ENCODE results near the gene HERC5.
A peak's percentile ranks its signal among the peaks of the same experiment; 100 is the strongest.
"Not testable (repeated sequence)": the region's sequence is repeated elsewhere in the genome, so short reads cannot be mapped to it uniquely, and the experiment has no call there.

Gene HERC5

DNA sequence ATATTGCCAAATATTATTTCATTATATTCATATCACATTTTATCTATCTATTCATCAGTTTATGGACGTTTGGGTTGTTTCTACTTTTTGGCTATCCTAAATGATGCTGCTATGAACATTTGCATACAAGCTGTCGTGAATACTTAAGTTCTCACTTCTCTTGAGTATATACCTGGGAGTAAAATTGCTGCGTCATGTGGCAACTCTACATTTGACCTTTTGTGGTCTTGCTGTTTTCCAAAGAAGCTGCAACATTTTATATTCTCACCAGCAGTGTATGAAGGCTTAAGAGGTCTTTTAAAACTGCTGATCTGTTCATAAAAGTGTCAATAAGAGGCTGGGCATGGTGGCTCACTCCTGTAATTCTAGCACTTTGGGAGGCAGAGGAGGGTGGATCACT is 60.9 kb downstream of the HERC5 start:
- DNase-seq (ENCODE audit: low spot score) (no peak), FAIRE-seq (no peak)

GRCh38 chr4:88518911-88519310 is 62.0 kb downstream of the HERC5 start:
- no peak for DNase-seq (ENCODE audit: low spot score)
- FAIRE-seq = no peak

DNA sequence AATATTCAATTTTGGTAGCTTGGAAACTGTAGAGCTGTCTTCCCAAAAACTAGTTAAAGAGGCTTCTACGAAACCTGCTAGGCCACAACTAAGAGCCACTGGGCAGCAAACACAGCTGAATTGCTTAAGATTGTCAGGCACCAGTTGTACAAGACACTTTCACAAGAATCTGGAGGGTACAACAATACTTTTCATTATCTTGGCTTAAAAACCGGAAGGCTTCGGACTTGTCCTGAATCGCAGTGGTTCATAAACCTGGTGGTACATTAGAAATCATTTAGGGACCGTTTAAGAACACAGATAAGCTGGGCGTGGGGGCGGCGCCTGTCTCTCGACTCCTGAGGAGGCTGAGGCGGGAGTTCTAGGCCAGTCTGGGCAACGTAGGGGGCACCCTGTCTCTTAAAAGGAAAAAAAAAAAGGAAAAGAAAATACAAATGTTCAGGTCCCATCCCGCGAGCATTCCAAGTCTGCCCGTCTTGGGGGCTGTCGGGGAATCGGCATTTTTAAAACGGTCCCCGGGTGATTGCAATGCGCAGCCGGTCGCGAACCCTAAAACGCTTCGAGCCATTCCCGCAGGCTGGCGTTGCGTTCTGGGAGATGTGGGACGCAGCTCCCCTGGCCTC is 65.9 kb downstream of the HERC5 start:
- FAIRE-seq = no peak
- DNase-seq (ENCODE audit: low spot score) = peak; percentile 5

DNA sequence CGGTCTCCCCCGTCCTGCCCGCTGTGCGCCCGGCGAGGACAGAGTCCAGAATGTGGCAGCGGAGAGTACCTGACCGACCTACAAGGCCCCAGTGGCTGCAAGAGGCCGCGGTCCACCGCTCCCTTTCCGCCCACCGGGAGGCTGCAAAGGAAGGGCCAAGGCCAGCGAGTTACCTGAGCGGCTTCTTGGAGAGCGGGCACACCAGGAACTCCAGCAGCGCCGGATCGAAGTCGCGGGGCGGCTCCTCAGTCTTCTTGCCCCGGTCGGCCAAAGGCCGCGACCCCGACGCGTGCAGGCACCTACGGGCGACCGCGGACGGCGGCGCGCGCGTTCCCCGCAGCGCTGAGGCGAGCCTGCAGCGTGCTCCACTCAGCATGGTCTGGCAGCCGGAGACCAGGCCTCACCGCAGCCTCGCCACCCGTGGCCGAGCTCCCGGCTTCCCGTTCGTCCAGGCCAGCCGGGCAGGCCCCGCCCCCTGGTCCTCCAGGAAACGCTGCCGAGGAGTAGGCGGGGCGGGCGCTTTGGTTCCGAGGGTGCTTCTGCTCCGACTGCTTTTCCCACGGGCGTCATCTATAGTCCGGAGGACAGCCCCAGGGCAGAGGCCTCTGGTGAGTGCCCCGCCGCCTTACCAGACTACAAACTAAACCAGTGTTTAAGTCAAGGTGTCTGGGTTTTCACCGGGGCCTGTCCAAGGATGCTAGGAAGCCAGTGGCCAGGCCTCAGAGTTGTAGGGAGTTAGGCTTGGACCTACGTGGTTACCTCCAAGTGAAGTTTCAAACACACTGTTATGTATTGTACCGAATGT is 66.6 kb downstream of the HERC5 start, which contains the start of gene PYURF:
PYURF (minus strand) TSS at position 452 of the 805 bp plus-strand sequence; CDS start at position 376, 76 bp downstream.
- DNase-seq (ENCODE audit: low spot score) (peak; percentile 78), FAIRE-seq (no peak)

- FAIRE-seq (no peak), DNase-seq (ENCODE audit: low spot score) (no peak)
Measured at GRCh38 chr4:88524171-88524570, 67.3 kb downstream of the HERC5 start.

GRCh38 chr4:88526221-88526815 is 69.4 kb downstream of the HERC5 start:
- DNase-seq (ENCODE audit: low spot score) = no peak
- peak; percentile 55 for FAIRE-seq

DNA sequence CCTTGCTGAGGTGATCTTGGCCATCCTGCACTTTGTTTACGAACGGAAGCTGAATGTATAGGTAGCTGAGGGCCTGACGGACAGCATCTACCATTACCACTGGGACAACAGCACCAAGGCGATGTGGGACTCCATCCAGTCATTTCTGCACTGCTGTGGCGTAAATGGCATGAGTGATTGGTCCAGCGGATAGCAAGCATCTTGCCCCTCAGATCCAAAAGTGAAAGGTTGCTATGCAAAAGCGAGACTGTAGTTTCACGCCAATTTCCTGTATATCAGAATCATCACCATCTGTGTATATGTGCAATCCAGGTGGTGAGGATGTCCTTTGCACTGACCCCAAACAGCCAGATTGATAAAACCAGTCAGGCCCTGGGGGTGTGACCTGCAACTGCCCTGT is 70.9 kb downstream of the HERC5 start:
- DNase-seq (ENCODE audit: low spot score) = no peak
- no peak for FAIRE-seq

DNA sequence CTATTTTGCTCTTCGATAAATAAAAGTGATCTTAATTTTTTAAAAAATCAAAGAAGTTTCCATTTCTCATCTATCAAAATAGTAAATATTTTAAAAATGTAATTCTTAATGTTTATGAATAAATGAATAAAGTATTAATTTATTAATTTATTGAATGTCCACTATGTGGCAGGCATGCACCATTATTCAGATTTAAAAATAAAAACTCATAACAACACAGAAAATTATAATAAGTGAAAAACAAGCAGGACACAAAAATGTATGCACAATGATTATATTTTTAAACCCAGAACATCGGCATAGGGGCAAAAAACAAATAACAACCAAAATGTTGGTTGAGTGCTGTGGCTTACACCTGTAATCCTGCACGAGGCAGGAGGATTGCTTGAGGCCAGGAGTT is 71.9 kb downstream of the HERC5 start:
- DNase-seq (ENCODE audit: low spot score) (no peak), FAIRE-seq (peak; percentile 4)

DNA sequence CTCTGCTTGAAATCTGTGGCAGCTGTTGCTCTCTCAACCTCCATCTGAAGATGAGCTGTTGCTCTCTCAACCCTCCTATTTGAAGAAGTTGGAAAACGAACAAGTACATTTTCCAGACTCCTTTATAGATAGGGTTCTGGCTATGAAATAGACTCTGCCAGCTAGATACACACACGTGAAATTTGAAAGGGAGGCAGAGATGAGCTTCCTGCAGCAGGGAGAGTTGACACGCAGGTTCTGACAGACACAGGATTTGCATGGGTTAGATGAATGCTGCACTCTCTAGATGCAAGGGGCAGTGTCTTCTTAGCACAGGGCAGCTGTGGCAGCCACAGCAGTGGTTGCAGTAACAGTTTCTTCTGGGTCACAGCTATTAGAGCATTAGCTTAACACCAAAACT is 74.6 kb downstream of the HERC5 start:
- no peak for FAIRE-seq

DNA sequence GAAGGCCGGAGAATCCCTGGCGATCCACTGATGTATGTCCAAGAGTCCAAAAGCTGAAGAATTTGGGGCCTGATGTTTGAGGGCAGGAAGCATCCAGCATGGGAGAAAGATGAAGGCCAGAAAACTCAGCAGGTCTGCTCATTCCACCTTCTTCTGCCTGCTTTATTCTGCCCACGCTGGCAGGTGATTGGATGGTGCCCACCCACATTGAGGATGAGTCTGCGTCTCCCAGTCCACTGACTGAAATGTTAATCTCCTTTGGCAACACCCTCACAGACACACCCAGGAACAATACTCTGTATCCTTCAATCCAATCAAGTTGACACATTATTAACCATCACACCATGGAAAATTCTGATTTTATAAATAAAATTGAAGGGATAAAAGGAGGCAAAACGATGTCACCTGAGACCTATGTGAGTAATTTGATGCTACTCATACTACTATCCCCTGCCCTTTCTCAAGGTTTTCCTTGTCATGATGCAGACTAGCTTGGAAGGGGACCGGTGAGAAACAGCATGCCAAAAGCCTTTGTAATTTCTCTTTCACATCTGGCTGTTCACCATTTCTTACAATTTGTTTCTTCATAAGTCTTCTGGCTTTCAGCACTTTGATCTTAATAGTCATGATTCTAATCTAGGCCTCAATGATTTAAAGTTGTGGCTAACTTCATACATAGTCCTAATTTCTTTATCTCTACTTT is 76.3 kb downstream of the HERC5 start:
- FAIRE-seq = no peak

More for the DNA sequence above, 74.6 kb downstream of the HERC5 start:
- DNase-seq (ENCODE audit: low spot score) = no peak

DNA sequence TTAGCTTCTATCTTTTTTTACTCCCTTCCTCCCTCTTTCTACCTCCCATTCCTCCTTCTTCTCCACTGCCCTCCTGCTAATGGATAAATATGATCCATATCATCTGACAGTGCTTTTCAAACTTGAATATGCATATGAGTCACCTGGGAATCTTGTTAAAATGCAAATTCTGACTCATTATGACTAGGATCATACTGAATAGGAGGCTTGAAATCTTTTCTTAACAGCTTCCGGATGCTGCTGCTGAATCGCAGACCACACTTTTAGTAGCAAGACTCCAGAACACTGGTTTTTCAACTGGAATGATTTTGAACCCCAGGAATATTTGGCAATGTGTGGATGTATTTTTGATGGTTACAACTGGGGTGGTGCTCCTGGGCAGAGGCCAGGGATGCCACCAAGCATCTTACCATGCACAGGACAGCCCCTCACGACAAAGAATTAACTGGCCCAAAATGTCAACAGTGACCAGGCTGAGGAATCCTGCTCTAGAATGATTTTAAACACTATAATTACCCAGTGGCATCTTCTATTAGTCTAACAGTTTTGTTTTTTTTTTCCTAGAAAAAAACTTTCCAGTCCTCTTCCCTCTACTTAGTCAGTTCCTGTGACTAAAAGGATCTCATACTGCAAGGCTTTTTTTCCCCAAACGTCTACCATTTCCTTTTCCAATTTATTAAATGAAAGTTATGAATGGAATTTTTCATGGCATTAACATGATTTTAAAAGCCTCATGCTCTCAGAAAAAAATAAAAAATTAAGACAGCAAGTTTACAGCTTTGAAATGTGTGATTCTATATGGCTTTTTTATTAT is 77.2 kb downstream of the HERC5 start:
- FAIRE-seq = peak; percentile 2
- peak; percentile 29 for DNase-seq (ENCODE audit: low spot score)

More for the DNA sequence above, 76.3 kb downstream of the HERC5 start:
- DNase-seq (ENCODE audit: low spot score) = no peak

DNA sequence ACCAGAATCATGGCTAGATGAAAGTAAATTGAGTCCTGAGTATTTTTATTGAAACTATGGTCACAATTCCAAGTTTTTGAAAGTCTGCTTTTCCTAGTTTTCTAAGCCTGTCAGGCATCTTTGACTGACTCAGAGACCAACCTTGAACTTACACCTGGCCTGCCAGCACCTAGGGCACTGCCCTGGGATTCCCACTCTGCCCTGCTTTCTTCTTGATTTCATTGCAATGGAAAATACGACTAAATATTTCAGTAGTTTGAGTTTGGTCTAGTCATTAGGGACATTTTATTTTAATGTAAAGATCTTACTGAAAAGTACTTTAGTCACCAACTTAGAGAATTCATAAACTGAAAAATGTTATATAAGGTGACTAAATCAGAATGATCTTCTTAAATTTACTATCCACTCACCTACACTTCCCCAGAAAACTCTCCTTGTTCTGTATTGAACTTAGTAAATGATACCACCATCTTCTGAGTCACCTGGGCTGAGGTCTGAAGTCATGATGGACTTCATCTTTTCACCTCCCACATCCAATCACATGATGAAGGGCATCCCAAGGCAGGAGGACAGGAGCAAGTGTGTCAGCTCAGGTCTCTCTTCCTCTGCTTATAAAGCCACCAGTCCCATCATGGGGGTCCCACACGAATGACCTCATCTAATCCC is 78.3 kb downstream of the HERC5 start:
- no peak for DNase-seq (ENCODE audit: low spot score)
- no peak for FAIRE-seq

GRCh38 chr4:88537709-88538108 is 80.8 kb downstream of the HERC5 start:
- no peak for FAIRE-seq

DNA sequence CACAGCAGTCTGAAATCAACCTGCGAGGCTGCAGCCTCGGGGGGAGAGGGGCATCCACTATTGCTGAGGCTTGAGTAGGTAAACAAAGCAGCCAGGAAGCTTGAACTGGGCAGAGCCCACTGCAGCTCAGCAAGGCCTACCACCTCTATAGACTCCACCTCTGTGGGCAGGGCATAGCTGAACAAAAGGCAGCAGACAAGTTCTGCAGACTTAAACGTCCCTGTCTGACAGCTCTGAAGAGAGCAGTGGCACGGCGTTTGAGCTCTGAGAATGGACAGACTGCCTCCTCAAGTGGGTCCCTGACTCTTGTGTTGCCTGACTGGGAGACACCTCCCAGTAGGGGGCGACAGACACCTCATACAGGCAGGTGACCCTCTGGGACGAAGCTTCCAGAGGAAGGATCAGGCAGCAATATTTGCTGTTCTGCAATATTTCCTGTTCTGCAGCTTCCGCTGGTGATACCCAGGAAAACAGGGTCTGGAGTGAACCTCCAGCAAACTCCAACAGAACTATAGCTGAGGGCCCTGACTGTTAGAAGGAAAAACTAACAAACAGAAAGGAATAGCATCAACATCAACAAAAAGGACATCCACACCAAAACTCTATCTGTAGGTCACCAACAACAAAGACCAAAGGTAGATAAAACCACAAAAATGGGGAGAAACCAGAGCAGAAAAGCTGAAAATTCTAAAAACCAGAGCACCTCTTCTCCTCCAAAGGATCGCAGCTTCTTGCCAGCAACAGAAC is 82.6 kb downstream of the HERC5 start:
- not testable (repeated sequence) for DNase-seq (ENCODE audit: low spot score); FAIRE-seq

More at GRCh38 chr4:88537709-88538108, 80.8 kb downstream of the HERC5 start:
- DNase-seq (ENCODE audit: low spot score) = no peak

GRCh38 chr4:88549815-88550214 is 92.9 kb downstream of the HERC5 start:
- DNase-seq (ENCODE audit: low spot score) (no peak), FAIRE-seq (no peak)

Data from RCC 7860 (cell line).